GM21723 (cell line): Measurements from ENCODE around the gene BMP7.

ENCODE experiments used
- ATAC-seq: cut with Tn5 transposase; IDR thresholded peaks from one replicate; pipeline ENCODE4 v1.9.1; 2021; ENCODE audit warnings: mild to moderate bottlenecking, moderate library complexity; ENCODE audit not compliant: unreplicated experiment

BMP7 gene

DNA sequence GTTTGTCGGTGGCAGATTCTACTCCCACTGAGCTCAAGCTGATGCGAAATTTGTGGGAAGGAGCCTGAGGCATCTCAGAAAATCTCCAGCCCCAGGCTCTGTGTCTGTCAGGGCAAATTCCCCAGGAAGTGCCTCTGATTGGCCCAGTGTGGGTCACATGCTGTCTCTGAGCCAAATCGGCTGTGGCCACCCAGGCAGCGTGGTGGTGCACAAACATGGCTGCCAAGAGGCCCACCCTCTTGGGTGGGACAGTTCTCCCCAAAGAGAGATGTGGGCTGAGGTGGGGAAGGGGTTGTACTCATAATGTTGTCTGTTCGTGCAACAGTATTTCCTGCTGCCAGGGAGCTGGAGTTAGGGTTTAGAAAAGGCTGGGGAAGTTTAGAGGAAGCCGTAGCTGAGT lies 130.6 kb downstream of the BMP7 start:
- no peak for ATAC-seq

DNA sequence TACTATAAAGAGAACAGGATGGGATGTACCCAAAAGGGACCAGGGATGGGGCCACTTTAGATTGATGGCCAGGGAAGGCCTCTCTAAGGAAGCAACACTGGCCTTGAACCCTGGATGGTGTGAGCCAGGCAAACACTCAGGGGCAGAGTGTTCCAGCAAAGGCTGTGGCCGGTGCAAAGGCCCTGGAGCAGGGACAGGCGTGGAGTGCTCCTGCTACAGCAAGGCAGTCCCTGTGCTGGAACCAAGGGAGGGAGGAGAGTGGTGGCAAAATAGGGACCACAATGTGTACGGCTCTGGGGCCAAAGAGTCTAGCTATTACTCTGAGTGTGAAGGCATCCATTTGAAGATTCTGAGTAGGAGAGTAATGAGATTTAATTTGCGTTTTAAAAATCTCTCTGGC lies 131.6 kb downstream of the BMP7 start:
- ATAC-seq = no peak

DNA sequence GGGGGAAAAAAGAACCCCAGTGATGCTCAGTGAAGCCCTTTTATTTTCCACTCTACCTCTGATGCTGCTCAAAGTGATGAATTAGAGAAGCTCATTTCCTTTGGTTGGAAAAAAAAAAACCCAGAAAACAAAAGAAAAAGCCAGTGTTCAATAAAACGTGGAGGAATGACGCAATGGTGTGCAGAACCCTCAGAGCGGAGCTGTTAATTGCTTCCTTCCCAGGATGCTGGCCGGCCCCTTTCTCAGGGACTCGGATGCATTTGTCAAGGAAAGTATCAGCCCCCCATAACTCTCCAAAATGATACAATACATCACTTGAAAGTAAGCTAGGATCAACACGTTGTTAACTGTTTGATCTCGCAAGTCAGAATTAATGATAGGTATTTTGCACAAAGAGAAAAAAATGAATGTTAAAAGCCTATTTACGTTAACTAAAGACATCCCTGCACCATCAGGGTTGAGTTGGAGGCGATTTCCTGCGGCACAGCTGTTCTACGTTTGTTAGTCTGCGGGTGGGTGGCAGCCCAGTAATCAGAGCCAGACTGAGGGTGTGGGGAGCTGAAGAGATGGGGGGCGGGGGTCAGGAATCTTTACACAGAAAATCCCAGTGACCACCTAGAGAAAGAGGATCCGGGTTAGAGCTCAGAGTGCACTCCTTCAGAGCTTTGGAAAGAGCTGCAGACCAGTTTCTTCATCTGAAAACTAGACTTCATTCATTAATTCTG lies 132.4 kb downstream of the BMP7 start:
- no peak for ATAC-seq

DNA sequence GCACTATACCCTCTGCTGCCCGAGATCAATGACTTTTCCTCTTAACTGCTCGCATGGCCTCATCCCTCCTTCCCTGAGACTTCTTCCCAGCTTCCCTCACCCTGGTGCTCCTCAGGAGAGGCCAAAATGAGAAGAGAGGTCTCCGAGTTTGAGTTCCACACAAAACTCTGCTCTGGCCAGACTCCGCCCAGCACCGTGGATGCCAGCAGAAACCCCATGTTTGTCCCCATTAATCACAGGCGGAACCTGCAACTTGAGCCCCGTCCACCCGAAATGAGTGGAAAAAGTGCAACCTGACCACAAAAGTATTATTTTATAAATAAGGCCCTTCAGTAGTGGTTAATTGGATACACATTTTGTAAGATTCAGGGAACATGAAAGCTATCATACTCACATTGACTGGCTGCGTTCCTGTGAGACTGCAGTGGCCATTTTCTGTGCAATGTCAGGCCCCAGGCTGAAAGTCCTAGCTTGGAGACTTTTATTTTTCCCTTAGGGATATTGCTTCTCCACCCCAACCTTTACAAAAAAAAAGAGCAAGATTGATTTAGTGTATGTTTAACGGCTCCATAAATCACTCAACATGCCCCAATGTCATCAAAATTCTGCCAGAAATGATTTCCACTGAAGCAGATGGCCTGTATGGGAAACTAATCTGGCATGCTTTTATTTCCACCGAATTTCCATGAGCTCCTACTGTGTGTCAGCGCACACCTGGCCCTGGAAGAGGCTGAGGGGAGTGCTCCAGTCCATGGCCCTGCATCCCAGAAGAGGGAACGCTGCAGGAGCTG lies 134.6 kb downstream of the BMP7 start:
- ATAC-seq = no peak

DNA sequence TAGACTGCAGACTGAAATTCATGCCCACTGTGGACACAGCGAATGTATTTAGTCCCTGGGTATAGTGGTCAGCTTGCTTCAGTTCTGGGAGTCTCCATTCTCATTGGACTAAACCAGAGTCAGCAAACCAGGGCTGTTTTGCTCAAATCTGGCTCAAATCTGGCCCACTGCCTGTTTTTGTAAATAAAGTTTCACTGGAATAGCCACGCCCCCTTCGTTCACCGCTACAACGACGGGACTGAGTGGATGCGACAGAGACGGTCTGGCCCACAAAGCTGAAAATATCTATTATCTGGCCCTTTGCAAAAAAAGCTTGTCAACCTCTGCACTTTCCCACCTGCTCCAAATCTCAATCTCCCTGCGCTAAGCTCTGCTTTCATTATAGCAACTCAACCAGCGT lies 135.4 kb downstream of the BMP7 start:
- ATAC-seq = no peak

DNA sequence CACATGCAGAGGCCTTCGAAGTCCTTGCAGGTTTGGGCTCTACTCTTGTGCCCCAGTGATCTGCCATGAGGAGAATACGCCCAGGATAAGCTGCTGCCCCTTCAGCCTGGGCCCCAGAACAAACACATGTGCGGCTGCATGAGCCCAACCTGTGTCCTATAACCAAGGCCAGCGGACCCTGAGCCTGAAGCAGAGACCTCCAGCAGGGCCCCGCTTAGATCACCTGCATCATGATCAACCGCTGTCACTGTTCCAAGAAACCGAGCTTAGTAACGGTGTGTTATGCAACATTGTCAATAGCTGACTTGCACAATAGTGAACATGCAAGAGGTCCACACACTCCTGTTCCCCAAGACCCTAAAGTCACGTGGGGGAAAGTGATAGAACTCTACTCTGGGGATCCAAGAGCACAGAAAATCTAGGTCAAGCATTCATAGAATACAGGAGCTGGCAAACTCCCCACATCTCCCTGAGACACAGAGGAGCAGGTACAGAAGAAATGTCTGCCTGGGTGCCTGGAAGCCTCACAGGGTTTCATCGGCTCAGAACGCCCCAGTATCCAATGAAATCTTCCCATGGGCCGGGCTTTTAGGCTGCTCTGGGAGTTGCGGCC lies 136.2 kb downstream of the BMP7 start:
- no peak for ATAC-seq

DNA sequence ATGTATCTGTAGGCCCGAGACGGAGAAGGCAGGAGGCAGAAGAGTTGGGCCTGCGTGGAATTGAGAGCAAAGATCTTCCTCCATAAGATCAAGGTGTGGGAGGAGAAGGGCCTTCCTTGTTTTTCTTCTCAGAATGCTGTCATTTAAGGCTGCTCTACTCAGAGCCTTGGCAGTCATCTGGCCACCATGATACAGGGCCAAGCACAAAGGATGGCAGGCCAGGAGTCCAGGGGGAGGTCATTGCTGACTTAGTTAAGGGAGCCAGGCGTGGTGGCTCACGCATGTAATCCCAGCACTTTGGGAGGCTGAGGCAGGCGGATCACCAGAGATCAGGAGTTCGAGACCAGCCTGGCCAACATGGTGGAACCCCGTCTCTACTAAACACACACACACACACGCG lies 137.1 kb downstream of the BMP7 start:
- ATAC-seq = no peak

DNA sequence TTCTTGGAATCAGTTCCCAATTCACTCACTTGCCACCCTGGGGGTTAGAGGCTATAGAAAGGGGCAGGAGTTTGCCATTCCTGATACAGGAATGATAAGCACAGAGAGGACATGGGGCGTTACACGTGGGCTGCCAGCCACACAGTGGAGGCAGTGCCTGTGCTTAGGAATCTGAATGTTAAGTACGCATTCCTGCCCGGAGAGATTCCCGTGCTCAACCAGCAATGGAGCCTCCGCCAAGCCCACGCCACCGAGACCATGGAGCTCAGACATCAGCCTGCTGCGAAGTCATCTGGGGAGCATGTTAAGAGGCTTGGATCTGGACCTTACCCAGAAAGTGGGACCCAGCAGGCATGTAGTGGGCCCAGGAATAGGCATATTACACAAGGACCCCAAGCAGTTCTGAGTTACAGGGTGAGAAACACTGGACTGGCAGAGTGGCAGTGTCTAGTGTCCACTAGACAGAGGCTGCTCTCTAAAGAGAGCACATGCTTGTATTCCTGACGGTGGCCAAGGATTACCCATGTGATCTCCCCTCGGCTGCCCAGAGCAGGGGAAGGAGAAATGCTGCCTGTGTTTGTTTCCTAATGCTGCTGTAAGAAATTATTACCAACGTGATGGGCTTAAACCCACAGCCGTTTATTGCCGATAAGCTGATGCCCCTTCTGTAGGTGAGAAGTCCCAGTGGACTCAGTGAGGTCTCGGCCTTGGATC lies 138.2 kb downstream of the BMP7 start:
- no peak for ATAC-seq

DNA sequence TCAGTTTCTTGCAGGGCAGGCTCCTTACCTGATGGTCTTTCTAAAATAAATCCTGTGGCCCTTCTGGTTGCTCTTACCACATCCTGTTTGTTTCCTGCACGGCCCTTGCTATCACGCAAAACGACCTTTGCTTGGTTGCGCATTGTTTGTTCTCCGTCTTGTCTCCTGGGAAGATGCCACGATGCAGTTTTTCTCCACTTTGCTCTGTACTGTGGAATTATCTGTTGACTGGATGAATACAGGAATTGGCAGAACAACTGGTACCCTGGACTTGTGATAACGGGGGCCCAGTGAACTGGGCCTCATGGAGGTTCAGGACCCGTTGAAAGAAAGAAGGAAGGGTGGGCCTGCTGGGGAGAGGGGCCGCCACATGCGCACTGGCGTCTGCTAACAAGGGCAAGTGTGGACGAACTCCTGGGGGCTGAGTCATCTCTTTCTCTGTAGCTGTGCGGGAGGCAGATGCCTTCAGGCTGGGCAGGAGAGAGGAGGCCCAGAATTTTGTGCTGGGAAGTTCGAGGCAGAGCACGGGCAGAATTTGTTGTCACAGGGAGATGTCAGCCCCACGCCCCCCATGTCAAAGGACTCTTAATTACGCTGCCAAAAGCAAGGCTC lies 139.9 kb downstream of the BMP7 start:
- no peak for ATAC-seq

DNA sequence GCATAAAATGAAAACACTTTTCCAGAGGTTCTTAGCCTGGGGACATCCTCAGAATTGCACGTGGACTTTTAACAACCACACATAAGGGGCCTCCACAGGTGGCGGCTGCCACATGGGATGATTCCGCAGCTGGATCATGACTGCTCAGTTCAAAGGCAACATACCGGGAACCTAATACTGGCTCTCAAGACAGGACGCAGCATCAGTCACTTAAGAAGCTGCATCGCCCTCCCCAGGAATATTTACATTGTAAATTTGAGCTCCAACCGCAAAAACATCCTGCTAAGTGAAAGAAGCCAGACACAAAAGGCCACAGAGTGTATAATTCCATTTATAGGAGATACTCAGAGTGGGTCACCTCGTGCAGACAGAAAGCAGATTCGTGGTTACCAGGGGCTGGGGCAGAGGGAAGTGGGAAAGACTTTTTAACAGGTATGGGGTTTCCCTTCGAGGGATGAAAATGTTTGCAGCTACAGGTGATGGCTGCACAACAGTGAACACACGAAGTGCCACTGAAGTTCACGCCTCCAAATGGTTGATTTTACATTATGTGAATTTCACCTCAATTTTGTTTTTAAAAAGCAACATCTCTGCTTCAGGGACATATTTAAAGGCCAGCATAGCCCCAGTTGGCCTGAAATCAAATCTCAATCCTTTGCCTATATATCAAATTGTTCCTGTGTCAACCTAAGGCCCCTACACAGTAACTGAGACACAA lies 141.5 kb downstream of the BMP7 start:
- no peak for ATAC-seq

DNA sequence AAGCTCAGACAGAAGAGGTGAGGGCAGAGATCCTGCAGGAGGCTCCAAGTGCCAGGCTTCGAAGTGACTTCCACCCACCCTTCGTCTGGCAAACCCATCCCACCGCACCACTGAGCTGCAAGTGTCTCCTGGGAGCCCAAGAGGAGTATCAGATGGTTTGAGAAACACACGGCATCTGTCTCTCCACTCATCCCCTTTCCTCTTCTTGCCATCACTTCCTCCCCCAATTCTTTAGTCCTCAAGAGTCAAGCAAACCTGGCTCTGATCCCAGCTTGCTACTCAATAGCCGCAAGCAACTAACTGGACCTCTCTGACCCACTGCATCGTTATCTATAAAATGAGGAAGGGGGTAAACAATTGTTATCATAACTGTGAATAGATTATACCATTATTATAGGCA lies 142.1 kb downstream of the BMP7 start:
- no peak for ATAC-seq

DNA sequence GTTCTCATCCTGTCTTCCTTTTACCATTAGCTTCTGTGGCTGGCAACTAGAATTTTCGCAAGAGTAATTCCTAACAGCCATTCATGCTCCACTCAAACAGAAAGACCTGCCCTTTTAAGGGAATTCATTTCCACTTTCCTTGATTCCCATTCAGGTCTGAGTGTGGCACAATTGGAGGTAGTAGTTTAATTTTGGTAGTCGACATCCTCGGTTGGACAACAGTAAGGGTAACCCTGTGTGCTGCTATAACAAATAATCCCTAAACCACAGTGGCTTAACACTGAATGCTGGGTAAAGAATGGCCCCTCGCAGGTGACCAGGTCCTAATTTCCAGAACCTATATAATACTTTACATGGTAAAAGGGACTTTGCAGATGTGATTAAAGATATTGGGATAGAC lies 142.9 kb downstream of the BMP7 start:
- ATAC-seq = no peak

DNA sequence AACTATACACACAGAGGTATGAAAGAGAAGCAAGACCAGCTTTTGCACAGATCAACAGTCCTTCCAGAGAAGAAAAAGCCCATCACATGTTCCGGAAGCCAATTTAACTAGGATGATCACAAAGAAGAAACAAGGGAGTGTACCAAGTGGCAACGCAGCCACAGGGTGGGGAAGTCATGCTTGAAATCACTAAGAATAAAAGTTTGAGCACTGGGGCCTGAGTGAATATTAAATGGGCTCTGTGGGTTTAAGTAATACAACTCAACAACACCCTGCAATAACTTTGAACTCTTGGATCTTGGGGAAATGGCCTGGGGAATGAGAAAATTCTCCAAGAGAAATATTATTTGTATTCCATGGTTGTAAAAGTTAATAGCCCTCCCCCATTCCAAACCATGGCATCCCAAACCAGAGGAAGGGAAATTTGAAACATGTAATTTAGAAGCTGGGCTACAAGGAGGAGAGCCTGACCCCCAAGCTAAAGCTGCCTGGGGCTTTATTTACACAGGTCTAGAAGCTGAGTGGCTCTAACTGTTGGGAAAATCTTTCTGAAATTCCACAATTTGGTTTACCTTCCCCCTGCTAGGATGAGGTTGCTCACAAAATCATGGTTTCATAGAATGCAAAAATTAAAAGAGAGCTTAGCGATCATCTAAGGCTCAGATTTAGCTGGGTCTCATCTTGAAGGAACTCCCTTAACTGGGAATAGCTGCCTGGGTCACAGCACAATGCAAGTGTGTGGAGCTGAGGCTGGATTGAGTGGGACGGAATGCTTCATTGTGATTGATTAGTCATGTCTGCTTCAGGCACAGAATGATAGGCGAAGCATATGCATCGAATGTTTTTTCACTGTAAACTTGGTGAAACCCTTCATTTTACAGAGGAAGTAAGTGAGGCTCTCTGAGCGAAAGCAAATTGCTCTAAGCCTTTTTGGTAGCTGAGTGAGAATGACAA lies 143.6 kb downstream of the BMP7 start:
- no peak for ATAC-seq

DNA sequence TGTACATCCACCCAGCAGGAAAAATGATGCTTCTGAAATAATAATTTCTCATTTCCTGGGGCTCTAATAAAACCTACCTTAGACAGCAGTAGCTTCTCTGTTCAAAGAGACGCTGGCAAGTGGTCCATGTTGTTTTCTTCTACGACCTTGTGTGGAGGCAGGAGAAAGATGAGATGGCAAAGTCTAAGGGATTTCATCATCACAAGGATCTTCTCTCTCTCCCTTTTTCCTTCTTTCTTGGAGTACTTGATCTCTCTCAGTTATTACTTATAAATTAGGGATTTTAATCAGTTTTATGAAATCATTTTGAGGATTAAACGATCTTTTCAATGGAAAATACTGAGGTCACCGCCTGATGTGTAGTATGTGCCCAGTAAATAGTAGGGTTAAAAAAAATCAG lies 147.5 kb downstream of the BMP7 start:
- ATAC-seq = no peak
